HL-60 (cell line): Measurements from ENCODE around the gene NDUFAF7.

Experiments
- DNase-seq, 2 experiments: peaks; one replicate each; pipeline ENCODE4 v3.0.0-alpha.2; 2010 to 2020; ENCODE audit warnings: low read depth in 1 of 2, low spot score in 1 of 2
- H3K27ac ChIP-seq: fragments of 250-450 bp; sonication (Bioruptor Pico); replicated peaks from 2 replicates; pipeline ENCODE4 v1.5.1; 2020; ENCODE audit warnings: mild to moderate bottlenecking, moderate library complexity
- H3K27me3 ChIP-seq: fragments of 250-450 bp; sonication (Bioruptor Pico); 2 replicates; pipeline ENCODE4 v1.5.1; 2021; ENCODE audit warnings: mild to moderate bottlenecking, moderate library complexity; ENCODE audit not compliant: insufficient read depth, poor library complexity, severe bottlenecking
- H3K4me3 ChIP-seq: replicated peaks from 2 replicates; pipeline ENCODE4 v1.5.1; 2011; ENCODE audit warnings: mild to moderate bottlenecking, control low read depth, low read length; ENCODE audit not compliant: insufficient read depth
- CTCF ChIP-seq: IDR thresholded peaks from one replicate; pipeline ENCODE4 v1.5.1; 2011; ENCODE audit warnings: low read length, control low read depth, inconsistent platforms; ENCODE audit not compliant: insufficient read depth
- GABPA ChIP-seq: IDR thresholded peaks from 2 replicates; pipeline ENCODE4 v1.6.1; 2012; ENCODE audit warnings: low read depth
- POLR2AphosphoS5 ChIP-seq: IDR thresholded peaks from 2 replicates; pipeline ENCODE4 v1.6.1; 2012; ENCODE audit warnings: low read depth
- REST ChIP-seq: IDR thresholded peaks from 2 replicates; pipeline ENCODE4 v1.6.1; 2012; ENCODE audit warnings: low read depth; ENCODE audit not compliant: insufficient replicate concordance
- SPI1 ChIP-seq: IDR thresholded peaks from 2 replicates; pipeline ENCODE4 v1.6.1; 2012; ENCODE audit warnings: low read depth, mild to moderate bottlenecking, borderline replicate concordance

Gene NDUFAF7

DNA sequence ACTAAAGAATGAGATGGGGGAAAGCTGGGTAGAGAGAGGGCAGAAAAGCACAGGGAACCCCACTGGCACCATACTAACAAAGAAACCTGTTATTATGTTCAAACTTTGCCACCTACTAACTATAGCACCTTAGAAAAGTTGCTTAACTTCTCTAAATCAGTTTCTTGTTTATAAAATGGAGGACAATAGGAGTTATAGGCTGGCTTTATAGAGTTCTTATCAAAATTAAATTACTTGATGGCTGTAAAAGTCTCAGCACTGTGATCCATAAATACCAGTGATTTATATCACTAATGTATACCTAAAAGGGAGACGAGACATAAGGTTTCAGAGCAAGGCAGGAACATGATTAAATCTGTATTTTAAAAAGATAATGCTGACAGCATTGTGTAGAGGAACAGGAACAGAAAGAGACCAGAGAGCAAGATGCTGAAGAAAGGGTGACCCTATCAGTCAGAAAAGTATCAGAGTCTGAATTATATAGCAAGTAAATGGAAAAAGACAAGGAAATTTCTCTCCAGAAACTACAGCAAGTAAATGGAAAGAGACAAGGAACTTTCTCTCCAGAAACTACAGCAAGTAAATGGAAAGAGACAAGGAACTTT is 64.1 kb downstream of the NDUFAF7 start:
- no peak for TF ChIP-seq POLR2AphosphoS5
- no peak for TF ChIP-seq CTCF
- no peak for TF ChIP-seq SPI1
- no peak for TF ChIP-seq GABPA
- no peak for TF ChIP-seq REST
- no peak overlapping the region for H3K4me3 ChIP-seq
- DNase-seq: no peak
- no peak overlapping the region for H3K27ac ChIP-seq
- no peaks in the 10 kb centered on the region for H3K27me3 ChIP-seq

DNA sequence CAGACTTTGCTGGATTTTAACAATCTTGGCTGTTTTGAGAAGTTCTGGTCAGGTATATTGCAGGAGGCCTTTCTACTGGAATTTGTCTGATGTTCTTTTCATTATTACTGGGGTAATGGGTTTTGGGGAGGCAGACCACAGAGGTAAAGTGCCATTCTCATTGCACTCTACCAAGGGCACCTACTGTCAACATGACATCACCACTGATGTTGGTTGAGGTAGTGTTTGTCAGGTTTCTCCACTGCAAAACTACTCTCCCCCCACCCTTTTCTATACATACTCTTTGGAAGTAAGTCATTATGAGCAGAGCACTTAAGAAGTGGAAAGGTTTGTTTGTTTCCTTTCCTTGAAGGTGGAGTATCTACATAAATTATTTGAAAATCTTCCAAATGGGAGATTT is 66.2 kb downstream of the NDUFAF7 start:
- H3K27me3 ChIP-seq: no peaks in the 10 kb centered on the region
- no peak for DNase-seq
- H3K4me3 ChIP-seq: no peak overlapping the region
- H3K27ac ChIP-seq: no peak overlapping the region
- TF ChIP-seq GABPA: no peak
- no peak for TF ChIP-seq SPI1
- no peak for TF ChIP-seq CTCF
- no peak for TF ChIP-seq POLR2AphosphoS5
- TF ChIP-seq REST: no peak
